Activated T-cell treated with anti-CD3 and anti-CD28 coated beads for 4 hours (primary cell): Measurements from ENCODE around the gene ZMIZ1.
"Not testable (repeated sequence)": the region's sequence is repeated elsewhere in the genome, so short reads cannot be mapped to it uniquely, and the experiment has no call there.

ENCODE experiments used
- DNase-seq: peaks from one replicate; pipeline ENCODE4 v3.0.0-alpha.2; 2020

Gene ZMIZ1

GRCh38 chr10:79320820-79321493 lies 252.2 kb downstream of the ZMIZ1 start:
- DNase-seq = no peak

- no peak for DNase-seq
These were observed 252.7 kb downstream of the ZMIZ1 start for GRCh38 chr10:79321494-79321882.

- DNase-seq = no peak
These were observed 253.2 kb downstream of the ZMIZ1 start for GRCh38 chr10:79321951-79322350.

- peak; percentile 52 for DNase-seq
These were observed 254.1 kb downstream of the ZMIZ1 start for GRCh38 chr10:79322616-79323543.

GRCh38 chr10:79323602-79324001 lies 254.8 kb downstream of the ZMIZ1 start:
- DNase-seq = no peak

GRCh38 chr10:79324032-79324695 lies 255.4 kb downstream of the ZMIZ1 start:
- DNase-seq = no peak

GRCh38 chr10:79326361-79327089 lies 257.8 kb downstream of the ZMIZ1 start:
- no peak for DNase-seq

- no peak for DNase-seq
These were observed 258.3 kb downstream of the ZMIZ1 start for GRCh38 chr10:79327090-79327457.

GRCh38 chr10:79328147-79328701 lies 259.5 kb downstream of the ZMIZ1 start:
- DNase-seq = no peak

- no peak for DNase-seq
These were observed 260.2 kb downstream of the ZMIZ1 start for GRCh38 chr10:79328737-79329504.

- no peak for DNase-seq
These were observed 260.8 kb downstream of the ZMIZ1 start for GRCh38 chr10:79329529-79329928.

- DNase-seq = no peak
These were observed 262.5 kb downstream of the ZMIZ1 start for GRCh38 chr10:79331226-79331625.

GRCh38 chr10:79331709-79332108 lies 262.9 kb downstream of the ZMIZ1 start:
- peak; percentile 59 for DNase-seq

GRCh38 chr10:79332610-79333315 lies 264.0 kb downstream of the ZMIZ1 start:
- DNase-seq = not testable (repeated sequence)

- no peak for DNase-seq
These were observed 264.7 kb downstream of the ZMIZ1 start for GRCh38 chr10:79333513-79333912.

- DNase-seq = no peak
These were observed 265.8 kb downstream of the ZMIZ1 start for GRCh38 chr10:79334573-79334972.

- no peak for DNase-seq
These were observed 266.3 kb downstream of the ZMIZ1 start for GRCh38 chr10:79335094-79335469.

GRCh38 chr10:79335470-79336235 lies 266.9 kb downstream of the ZMIZ1 start:
- DNase-seq = no peak

GRCh38 chr10:79336276-79336675 lies 267.5 kb downstream of the ZMIZ1 start:
- DNase-seq = no peak

- DNase-seq = no peak
These were observed 268.0 kb downstream of the ZMIZ1 start for GRCh38 chr10:79336739-79337138.
